Loucy (cell line): Measurements from ENCODE around the gene NDUFS5.

Source experiments
- EZH2phosphoT487 ChIP-seq: fragments of 200-600 bp; IDR thresholded peaks from 2 replicates; pipeline ENCODE4 v1.6.1; 2018; ENCODE audit warnings: antibody characterized with exemption, mild to moderate bottlenecking, moderate library complexity, borderline replicate concordance
- TF ChIP-seq, protein P1 (sequence below): fragments of 200-600 bp; sonication (generic); conservative IDR thresholded peaks from 2 replicates; pipeline ENCODE4 v1.5.1; 2014; ENCODE audit warnings: mild to moderate bottlenecking, antibody characterized with exemption, low read length

DNA sequence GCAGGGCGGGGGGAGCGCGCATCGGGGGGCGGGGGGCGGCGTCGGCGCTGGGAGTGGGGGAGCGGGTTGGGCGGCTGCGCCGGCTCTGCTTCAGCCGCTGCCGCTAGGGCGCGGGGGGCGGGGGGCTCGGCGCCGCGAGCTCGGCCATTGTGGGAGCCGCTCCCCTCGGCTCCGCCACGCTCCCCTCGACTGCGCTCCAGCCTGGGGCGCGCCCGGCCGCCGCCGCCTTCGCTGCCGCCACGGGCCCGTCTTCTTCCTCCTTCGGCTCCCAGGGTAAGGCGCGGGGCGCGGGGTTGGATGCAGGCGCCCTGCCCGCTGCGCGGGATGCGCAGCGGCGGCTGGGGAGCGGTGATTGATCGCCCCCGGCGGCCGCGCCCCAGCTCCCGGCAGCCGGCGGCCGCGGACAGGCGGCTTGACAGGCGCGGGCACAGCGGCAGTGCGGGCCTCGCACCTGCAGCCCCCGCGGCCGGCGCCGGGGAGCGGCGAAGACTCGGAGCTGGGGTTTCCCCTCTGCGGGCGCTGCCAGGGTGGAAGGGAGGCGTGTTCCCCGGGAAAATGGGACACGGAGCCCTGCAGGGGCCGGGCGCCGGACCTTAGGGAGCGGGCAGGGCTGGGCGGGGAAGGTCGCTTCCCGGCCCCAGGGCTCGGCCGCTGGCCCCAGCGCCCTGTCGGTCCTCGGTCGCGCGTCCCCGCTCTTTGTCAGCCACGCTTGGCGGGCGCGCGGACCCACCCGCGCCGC, 55.3 kb downstream of the NDUFS5 start:
- TF ChIP-seq, protein P1, sequence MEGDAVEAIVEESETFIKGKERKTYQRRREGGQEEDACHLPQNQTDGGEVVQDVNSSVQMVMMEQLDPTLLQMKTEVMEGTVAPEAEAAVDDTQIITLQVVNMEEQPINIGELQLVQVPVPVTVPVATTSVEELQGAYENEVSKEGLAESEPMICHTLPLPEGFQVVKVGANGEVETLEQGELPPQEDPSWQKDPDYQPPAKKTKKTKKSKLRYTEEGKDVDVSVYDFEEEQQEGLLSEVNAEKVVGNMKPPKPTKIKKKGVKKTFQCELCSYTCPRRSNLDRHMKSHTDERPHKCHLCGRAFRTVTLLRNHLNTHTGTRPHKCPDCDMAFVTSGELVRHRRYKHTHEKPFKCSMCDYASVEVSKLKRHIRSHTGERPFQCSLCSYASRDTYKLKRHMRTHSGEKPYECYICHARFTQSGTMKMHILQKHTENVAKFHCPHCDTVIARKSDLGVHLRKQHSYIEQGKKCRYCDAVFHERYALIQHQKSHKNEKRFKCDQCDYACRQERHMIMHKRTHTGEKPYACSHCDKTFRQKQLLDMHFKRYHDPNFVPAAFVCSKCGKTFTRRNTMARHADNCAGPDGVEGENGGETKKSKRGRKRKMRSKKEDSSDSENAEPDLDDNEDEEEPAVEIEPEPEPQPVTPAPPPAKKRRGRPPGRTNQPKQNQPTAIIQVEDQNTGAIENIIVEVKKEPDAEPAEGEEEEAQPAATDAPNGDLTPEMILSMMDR: no peak
- no peak for TF ChIP-seq EZH2phosphoT487
